HT-29 (cell line): ENCODE measurements around the gene MLLT11. TPM values are rescaled to one million over a fixed set of nuclear protein-coding genes. Genes with fewer than 3 reads are reported as not detected.

ENCODE experiments used
- DNase-seq: peaks from one replicate; pipeline ENCODE4 v3.0.0-alpha.2; 2015; ENCODE audit warnings: low spot score
- total RNA-seq: library from RNA; depleted of rRNA; stranded (reverse); fragments of >200 nt; shearing (Covaris generic); gene quantifications from 2 replicates; pipeline ENCODE4 v1.2.3, GENCODE V29; 2014; rRNA removed

Gene MLLT11, protein sequence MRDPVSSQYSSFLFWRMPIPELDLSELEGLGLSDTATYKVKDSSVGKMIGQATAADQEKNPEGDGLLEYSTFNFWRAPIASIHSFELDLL
- total RNA-seq: 0.73 and 1.5 TPM in 2 replicates

DNA sequence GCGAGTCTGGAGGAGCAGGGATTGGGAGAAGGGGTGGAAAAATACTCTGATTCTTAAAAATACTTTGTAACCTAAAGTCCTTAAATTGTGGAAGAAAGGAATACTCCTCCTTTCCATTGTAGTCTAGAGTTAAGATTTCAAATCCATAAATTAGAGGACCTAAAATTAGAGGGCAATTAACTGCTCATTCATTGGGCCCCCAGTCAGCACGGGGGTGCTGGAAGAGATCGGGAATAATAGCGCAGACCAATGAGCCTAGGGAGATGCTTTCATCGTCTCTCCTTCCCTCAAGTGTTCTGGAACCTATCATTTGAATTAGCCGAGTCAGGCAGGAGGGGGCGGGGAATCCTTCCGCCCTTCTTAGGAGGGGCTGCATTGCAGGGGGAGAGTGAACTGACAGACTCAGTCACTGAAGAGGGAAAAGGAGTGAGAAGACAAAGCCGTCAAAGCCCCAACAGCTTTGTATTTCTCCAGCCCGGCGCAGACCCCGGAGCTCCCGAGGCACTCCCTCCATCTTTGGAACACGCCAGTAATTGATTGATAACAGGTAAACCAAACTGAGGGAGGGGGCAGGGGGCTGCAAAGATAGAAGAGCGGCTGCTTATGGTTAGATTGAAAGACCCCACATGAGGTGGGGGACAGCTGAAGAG is at the start of gene MLLT11:
TSS of gene MLLT11 (plus strand) at position 391 of the 650 bp plus-strand sequence. CDS start 6,828 bp downstream, outside the sequence.
- DNase-seq: peak; percentile 51

DNA sequence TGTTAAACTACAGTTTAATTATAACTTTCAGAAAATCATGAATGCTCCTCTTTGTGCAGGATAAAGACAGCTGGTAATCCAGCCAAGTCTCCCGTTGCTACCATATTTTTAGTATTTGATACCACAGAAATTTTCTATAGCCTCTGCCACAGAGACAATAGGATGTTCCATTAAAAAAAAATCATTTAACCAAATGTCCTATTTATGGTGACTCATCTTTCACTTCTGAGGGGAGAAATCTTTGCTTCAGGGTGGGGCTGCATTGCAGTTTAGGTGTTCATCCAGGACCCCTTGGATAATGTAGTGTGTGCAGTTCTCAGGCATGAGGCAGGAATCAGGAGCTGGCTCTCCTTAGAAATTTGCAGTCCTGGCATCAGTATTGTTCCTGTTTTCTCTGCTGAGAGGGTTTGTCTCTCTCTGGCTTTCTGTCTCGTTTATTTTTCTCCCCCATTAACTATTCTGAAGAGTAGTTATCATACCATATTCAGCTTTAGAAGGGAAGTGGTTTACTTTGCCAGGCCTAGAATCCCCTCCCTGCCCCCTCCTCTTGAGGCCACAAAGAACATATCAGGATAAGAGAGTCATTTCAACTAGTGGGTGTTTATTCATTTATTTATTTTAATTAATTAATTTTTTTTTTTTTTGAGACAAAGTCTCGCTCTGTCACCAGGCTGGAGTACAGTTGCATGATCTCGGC is 48.9 kb upstream of the MLLT11 start:
- no peak for DNase-seq

DNA sequence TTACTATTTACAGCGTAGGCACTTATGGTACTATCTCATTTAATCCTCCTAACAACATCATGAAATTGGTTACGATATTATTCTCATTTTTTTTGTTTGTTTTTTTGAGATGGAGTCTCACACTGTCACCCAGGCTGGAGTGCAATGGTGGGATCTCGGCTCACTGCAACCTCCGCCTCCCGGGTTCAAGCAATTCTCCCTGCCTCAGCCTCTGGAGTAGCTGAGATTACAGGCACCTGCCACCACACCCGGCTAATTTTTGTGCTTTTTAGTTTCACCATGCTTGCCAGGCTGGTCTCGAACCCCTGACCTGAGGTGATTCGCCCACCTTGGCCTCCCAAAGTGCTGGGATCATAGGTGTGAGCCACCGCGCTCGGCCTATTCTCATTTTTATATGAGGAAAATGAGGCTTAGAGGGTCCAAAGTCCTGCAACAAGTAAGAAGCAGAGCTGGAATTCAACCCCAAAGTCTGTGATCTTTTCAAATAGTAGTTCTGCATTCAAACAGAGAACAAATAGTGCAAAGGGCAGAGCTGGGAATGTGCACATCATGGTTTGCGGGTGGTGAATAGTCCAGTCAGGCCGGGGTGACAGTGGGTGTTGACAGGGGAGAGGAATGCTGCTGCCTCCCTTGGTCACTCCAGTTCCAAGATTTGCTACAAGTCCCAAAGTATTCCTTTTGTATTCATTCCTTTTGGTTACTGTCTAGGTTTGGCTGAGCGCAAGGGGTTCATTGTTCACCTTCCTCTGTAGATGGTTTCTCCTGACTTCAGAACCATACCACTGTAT is 47.3 kb upstream of the MLLT11 start:
- DNase-seq: peak; percentile 69

DNA sequence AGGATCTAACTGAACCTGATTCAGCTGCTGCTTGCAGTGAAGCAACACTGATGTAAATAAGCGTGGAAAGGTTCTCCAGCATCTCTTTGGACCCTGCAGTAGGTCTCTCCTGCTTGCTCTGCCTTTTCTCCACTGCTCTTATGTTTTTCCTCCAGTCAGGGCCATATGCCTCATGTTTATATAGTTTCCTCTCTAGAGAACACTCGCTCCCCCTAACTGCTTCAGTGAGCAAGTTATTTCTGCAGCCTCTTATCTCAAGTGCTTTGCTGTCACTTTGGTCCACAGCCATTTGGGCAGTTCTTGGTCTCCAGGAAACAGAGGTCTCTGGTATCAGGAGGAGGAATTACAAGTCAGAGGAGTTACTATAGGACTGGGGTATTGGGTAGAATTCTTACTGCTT is 46.7 kb upstream of the MLLT11 start:
- peak; percentile 50 for DNase-seq

DNA sequence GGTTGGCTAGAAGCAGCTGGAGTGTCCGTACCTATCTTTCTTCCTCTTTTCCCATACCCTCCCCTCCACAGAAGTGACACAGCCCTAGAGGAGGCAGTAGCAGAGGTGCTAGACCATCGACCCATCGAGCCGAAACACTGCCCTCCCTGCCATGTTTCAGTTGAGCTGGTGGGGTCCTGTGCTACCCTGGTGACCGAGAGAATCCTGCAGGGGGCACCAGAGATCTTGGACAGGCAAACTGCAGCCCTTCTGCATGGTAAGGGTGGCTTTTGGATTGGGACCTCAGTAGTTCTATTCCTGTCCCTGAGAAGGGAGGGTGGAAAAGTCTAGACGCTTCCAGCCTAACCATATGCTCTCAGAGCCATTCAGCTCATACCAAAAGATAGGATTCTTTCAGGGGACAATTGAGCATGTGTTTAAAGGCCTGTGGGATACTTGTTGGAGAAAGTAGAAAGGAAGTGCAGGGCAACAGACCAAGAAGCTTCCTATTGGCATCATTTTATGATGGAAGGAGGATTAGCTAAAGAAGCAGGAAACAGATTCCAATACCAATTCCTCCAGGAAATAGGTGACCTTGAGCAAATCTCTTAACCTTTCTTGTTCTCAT is 35.6 kb upstream of the MLLT11 start:
- peak; percentile 72 for DNase-seq

DNA sequence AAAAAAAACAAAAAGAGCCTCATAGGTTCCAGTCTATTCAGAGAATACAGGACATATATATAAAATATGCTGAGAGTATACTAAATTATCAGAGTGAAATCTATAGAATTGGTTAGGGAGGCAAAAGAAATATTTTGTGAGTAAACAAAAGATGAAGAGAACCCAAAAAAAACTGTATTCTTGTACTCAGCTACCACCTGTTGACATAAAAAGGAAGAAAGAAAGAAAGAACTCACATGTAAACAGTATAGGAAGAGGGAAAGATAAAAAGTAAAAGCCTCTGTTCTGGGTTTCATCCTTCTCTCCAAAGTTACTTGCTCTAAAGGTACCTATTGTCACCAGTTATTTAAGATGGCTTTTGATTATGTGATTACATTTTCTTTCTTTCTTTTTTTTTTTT is 33.7 kb upstream of the MLLT11 start:
- DNase-seq: no peak

DNA sequence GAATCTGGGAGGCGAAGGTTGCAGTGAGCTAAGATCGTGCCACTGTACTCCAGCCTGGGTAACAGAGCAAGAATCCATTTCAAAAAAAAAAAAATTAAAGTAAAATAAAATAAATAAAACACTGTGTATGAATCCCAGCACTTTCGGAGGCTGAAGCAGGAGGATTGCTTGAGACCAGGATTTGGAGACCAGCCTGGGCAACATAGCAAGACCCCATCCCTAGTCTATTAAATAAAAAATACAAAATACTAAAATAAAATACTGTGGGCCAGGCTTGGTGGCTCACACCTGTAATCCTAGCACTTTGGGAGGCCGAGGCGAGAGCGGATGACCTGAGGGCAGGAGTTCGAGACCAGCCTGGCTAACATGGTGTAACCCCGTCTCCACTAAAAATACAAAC is 28.0 kb upstream of the MLLT11 start:
- DNase-seq: no peak

DNA sequence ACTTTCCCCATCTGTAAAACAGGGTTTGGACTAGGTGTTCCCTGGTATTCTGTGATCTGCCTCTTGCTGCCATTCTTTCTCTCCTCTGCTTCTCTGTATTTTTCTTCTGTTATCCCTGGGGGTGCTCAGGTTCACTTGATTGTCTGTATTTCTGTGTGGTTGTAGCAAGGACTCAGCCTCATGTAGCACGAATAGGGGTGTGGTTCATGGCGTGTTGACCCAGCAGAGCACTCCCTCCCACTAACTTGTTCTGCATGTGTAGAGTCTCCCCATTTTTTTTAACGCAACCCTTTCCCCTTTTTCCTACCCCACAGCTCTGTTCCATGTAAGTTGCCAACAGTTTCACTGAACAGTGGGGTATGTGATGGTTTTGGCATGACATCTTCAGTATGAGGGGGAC is 25.0 kb upstream of the MLLT11 start:
- no peak for DNase-seq

DNA sequence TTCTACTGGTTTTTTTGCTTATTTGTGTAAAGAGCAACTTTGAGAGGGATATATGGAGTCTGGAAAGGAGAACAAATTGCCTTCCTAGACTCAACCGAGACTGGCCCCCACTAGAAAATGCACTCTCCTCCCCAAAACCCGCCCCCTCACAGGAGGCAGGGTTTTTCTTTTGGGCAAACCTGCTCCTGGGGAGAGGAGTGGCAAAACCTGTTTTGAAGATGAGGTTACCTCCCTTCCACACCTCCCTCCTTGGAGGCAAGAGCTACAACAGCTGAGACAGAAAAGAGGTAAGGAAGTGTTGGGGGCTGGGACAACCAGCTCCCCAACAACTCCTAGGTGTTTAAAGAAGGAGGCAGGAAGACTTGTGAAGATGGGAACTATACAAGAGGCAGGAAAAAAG is 23.8 kb upstream of the MLLT11 start, which contains the start of gene BNIPL:
TSS of gene BNIPL (plus strand) at position 231 of the 400 bp plus-strand sequence. CDS start at position 371, 140 bp downstream.
- no peak for DNase-seq

DNA sequence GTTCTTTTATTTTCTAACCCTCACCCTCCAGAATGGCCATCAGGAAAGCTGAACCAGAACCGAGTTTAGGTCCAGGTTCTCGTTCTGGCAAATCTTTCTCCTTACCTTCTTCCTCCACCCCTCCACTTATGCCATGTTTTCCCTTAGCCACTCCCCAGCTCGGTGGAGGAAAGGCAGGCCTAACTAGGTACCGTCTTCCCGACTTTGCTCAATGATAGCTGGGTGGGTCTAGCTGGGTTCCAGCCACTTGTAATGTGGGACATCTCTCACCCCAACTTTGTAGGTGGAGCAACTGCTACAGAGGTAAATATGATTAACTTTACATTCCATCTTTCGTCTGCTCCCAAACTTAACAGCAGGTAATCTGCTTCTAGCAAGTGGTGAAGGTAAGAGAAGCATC is 23.2 kb upstream of the MLLT11 start:
- DNase-seq: no peak

DNA sequence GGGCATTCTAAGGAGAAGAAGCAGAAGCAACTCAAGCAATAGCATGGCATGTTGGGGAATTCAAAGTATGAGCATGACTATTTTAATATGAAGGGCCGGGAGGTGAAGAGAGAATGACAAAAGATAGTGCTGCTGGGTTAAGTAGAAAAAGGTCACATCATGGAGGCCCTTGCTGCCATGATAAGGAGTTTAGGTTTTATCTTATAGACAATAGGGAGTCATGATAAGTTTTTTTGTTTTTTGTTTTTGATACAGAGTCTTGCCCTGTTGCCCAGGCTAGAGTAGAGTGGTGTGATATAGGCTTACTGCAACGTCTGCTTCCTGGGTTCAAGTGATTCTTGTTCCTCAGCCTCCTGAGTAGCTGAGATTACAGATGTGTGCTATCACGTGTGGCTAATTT is 20.7 kb upstream of the MLLT11 start:
- no peak for DNase-seq

DNA sequence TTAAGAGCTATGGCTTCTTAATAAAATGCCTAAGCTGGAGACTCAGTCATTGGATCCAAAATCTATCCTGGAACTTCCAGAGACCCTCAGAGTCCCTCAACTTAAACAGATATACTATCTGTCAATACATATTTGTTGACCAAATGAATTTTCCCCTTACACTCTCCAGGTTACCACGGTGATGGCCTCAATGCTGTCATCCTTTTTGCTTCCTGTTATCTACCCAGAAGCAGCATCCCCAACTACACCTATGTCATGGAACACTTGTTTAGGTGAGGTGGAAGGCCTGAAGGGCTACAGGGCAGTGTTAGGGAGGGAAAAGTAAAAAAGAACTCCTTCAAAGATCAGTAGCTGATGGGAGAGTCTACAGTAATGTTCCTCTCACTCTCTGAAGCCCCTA is 17.0 kb upstream of the MLLT11 start:
- DNase-seq: no peak

DNA sequence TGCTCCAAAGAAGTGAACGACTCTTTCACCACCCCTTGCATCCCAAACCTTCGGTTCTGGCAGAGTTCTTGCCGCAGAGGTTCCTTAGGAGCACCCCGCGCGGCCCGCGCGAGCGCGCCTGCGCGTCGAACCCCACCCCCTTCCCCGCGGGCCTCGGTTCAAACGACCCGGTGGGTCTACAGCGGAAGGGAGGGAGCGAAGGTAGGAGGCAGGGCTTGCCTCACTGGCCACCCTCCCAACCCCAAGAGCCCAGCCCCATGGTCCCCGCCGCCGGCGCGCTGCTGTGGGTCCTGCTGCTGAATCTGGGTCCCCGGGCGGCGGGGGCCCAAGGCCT is 12.6 kb upstream of the MLLT11 start, which contains the start of gene C1orf56:
TSS of gene C1orf56 (plus strand) at position 161 of the 334 bp plus-strand sequence. CDS start at position 258, 97 bp downstream.
- peak; percentile 58 for DNase-seq

DNA sequence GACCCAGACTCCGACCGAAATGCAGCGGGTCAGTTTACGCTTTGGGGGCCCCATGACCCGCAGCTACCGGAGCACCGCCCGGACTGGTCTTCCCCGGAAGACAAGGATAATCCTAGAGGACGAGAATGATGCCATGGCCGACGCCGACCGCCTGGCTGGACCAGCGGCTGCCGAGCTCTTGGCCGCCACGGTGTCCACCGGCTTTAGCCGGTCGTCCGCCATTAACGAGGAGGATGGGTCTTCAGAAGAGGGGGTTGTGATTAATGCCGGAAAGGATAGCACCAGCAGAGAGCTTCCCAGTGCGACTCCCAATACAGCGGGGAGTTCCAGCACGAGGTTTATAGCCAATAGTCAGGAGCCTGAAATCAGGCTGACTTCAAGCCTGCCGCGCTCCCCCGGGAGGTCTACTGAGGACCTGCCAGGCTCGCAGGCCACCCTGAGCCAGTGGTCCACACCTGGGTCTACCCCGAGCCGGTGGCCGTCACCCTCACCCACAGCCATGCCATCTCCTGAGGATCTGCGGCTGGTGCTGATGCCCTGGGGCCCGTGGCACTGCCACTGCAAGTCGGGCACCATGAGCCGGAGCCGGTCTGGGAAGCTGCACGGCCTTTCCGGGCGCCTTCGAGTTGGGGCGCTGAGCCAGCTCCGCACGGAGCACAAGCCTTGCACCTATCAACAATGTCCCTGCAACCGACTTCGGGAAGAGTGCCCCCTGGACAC is 12.1 kb upstream of the MLLT11 start:
- DNase-seq: peak; percentile 80

DNA sequence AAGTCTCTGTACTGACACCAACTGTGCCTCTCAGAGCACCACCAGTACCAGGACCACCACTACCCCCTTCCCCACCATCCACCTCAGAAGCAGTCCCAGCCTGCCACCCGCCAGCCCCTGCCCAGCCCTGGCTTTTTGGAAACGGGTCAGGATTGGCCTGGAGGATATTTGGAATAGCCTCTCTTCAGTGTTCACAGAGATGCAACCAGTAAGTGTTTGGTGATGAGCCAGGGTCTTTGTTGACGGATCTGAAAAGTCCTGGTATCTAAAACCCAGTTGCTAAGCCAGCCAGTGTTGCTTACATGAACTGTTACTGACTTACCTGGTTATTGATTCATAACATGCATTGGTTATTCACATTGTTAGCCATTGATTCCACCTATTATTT is 11.6 kb upstream of the MLLT11 start:
- DNase-seq: no peak

DNA sequence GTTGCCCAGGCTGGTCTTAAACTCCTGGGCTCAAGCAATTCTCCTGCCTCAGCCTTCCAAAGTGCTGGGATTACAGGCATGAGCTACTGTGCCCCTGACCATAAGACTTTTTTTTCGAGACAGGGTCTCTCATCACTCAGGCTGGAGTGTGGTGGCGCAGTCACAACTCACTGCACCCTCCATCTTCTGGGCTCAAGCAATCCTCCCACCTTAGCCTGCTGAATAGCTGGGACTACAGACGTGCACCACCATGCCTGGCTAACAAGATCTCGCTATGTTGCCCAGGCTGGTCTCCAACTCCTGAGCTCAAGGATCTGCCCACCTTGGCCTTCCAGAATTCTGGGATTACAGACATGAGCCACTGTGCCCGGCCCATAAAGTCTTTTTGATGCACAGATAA is 10.7 kb upstream of the MLLT11 start:
- DNase-seq: no peak

DNA sequence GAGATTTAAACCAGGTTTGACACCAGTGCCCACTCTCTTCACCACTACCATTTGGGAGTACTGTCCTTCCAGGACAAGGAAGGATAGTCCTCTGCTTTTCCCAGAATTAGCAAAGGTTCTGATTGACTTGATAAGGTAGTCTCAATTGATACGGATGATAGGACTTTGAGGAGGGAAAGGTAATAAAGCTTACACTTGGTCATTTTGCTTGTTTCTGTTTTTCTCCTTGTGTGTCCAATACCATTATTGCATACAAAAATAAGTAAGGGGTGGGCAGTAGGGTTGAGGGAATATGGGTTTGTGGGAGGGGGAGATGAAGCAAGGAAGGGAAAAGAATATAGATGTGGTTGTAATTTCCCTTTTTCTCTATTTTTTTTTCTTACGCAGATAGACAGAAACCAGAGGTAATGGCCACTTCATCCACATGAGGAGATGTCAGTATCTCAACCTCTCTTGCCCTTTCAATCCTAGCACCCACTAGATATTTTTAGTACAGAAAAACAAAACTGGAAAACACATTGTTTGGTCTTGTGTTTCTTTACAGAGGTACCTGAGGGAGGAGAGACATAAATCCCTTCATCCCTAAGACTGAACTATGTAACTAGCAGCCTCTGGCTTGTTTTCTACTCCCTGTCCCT is 10.0 kb upstream of the MLLT11 start:
- no peak for DNase-seq

DNA sequence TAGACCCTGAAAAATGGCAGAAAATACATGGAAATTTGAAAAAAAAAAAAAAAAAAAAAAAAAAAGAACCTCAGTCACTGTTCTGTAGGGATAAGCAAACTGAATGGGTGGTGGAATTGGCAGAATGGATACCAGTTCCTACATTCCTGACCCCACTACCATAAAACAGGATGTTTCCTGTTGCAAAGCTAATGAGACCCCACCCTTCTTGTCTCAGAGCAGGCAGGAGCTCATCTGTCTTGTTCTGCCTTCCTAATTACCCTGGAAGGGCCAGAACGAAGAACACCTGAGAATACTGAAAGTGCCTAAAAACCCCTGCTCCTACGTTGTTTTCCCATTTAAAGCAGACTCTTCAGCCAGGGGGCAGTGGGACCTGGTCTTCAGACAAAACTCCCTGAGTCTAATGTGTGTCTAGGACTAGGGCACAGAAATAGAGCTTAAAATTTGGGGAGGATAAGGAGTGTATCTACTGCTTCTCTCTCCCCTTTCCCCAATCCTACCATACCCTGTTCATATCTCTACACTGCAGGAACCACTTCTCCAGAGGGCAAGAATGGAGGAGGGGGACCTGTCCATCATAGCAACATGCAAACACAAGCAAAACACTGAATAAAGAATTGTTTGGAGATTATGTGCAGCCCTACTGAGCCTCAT is 8.7 kb upstream of the MLLT11 start:
- DNase-seq: no peak

DNA sequence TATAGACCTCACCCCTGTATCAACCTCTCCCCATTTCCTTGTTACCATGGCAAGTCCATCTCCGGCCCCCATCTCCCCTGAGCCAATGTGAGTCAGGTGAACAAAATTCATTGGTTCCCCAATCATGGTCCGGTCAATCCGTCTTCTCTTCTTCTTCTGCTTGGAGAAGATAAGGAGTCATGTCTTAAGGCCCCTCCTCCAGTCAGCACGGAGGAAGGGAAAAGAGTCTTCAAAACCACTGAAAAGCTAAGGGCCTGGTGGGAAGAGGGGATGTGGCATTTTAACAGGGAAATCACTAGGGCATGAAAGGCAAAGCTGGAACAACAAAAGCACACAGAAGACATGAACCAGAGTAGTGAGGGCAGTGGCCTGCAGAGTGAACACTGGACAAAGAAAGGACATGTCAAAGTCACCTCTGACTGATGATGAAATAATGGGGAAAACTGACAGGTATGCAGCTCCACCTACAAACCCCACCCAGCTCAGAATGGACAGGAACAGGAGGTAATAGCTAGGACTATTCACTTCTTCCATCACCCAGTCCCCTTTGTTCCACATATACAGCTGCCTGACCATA is 5.1 kb upstream of the MLLT11 start:
- DNase-seq: no peak

DNA sequence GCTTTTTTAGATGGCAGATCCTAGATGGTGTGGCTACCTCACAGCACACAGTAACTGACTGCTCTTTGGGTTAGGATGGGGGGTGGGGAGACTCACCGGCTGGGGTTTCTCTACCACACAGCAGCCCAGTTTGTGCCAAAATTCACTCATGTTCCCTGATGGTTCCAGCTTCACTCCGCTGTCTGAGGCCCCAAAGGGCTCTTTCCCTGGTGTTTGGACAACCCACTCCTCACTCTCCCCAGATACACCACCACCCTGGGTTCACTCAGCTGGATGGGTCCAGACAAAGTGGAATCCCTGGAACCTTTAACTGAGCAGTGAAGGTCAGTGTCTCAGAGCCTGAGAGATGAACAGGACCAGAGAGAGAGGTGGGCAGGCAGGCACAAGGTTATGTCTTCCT is 4.6 kb upstream of the MLLT11 start:
- no peak for DNase-seq
